NCI-H2171 treated with DMSO at 0.1 percent for 48 hours (cell line): ENCODE data around the gene B4GAT1.

ENCODE experiments used
- DNase-seq: peaks from one replicate; lab custom pipeline; 2025; lab: John Stamatoyannopoulos, UW

The B4GAT1 gene

DNA sequence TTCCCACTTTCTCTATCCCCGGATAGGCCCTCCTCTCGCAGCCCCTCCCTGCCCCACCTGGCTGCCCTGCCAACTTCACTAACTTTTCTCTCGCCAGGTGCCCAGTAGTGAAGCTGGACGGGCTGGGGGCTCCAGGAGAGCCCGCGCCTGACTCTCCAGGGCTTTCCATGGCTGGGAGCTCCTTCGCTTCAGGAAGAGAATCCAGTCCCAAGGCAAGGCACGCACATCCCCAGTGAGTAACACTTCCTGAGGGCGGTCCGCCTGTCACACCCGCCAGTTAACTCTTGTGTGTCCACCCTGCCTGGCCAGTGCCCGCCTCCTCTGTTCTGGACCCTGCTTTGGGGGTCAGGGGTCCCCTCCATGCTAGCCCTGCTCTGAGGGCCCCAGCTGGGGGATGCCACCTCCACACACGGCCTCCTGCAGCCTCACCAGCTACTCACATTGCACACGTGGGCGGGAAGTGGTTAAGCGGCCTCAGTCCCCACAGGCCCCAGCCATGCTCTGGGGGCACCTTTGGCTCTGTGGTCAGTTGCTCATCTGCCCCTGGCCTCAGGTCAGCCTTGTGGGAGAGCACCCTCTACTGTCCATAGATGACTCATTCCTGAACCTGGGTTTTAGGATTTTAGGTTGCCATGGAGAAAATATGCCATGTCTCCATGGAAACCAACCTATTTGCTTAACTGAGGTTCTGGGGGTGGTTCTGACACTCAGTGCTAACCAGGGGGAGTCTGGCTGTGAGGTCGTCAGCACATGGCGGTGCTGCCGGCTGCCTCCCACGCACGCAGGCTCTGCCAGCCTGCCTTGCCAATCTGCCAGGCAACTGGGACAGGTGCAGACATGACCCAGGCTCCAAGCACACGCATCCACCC lies 11.0 kb downstream of the B4GAT1 start, which contains the start of gene RIN1:
Gene RIN1 (minus strand): TSS at position 201 of the 869 bp plus-strand sequence. CDS start 32 bp downstream, at position 169.
- DNase-seq = peak; percentile 98

DNA sequence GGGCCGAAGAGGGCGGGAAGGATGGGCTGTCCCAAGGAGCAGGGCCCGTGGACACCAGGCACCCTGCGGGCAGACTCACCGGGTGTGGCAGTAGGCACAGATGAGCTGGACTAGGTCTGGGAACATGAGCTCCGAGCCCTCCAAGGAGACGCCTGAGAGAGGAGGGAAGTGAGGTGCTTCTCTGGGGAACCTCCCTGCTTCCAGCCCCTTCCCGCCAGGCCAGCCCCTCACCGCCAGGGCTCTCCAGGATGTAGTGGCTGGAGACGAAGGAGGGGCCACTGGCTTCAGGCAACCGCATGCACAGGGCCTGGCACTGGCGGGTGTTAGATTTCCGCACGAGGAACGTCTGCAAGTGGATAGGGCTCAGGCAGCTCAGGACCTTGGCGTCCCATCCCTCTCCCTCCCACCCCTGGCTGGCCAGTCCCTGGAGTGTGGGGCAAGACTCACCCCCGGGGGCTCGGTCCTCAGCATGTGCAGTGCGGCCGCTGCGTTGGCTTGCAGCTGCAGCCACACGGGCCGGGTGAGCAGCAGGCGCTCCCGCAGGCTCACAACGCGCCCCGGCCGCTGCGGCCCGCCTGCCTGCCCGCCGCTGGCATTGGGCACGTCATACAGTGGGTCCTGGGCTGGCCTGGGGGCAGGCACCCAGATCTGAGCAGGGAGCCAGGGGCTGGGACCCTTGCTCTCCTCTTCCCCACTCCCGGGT lies 11.7 kb downstream of the B4GAT1 start:
- DNase-seq = peak; percentile 42

DNA sequence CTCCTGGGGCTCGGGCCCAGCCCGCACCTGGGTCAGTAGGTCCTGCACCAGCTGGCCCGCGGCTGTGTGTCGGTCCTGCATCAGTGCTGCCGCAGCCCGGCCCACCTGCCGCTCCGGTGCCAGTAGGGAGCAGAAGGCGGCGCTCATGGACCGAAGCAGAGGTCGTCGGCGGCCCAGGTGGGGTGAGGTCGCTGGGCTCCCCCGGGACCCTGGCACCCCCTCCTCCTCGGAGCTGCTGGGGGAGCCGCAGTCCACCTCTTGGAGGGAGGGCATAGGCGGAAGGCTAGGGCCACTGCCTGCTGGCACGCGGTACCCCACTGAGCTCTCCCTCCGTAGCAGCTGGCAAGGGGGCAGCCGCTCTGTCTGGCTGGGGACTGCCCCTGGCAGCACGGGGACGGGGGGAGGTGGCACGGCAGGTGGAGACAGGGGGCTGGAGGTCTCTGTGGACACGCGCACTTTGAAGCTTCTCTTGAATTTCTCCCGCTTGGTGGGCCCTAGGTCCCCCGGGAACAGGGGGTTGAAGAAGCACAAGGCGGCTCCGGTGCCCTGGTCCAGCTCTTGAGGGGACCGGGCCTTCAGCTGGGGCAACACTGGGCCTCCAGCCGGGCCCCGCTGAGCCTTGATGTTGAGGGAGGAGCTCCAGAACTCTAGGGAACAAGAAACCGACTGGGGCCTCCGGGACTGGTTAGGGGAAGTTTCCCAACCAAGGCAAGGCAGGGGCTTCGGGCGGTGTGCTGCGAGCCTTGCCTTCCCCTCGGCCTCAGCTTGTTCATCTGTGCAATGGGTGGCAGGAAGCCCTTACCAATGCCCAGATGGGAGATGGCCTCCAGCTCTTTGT lies 12.6 kb downstream of the B4GAT1 start:
- peak; percentile 69 for DNase-seq

DNA sequence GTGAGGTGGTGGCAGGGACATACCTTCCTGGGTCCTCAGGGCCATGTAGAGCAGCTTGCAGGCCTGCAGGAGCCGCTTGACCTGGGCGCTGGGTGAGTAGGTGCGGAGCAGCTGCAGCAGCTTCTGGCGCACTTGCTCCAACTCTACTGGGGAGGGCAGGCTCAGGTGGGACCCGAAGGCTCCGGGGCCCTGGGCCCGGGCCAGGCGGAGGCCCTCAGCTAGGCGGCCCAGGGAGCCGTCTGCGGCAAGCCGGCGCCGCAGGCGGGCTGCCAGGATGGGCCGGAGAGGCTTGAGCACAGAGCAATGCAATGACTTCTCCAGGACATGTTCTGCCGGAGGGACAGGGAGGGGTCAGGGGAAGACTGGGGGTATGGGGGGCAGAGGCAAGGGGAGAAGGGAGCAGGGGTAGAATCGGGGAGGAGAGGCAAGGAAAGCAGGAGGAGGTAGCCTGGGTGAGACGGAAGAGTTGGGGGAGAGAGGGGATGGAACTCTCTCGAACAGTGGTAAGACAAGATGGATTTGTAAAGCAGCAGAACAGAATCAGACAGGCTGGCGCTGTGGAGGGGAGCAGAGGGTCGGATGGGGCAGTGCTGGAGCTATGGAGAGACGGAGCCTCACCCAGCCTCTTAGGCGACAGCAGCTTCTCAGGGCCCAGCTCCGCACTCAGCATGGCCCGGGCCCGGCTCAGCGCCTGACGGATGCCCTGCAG lies 13.4 kb downstream of the B4GAT1 start:
- DNase-seq = peak; percentile 37

DNA sequence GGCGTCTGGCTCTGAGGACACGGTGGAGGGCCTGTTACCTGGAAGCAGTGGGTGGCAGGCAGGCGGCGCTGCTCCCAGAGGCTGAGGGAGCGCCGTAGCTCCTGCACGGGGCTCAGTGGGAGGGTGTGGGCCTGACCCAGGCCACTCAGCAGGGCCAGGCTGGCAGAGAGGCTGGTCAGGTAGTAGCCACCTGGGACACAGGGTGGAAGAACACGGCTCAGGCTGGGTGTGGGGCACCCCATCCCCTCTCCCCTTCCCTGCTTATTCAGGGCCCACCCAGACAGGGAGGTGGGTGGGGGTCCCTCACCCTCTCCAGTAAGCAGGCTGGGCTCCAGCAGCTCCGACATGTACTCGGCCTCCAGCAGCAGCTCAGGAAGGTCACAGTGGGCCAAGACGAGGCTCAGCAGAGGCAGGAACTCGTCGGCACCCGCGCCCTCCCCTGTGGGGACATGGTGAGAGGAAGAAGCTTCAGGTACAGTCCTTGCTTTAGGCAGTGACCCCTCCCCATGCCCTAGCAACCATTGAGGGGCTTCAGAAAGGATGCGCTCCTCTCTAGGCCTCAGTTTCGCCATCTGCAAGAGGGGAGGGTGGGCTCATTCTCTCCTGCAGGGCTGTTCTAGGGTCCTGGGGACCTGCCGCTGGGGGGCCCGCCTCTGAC lies 14.1 kb downstream of the B4GAT1 start:
- no peak for DNase-seq

DNA sequence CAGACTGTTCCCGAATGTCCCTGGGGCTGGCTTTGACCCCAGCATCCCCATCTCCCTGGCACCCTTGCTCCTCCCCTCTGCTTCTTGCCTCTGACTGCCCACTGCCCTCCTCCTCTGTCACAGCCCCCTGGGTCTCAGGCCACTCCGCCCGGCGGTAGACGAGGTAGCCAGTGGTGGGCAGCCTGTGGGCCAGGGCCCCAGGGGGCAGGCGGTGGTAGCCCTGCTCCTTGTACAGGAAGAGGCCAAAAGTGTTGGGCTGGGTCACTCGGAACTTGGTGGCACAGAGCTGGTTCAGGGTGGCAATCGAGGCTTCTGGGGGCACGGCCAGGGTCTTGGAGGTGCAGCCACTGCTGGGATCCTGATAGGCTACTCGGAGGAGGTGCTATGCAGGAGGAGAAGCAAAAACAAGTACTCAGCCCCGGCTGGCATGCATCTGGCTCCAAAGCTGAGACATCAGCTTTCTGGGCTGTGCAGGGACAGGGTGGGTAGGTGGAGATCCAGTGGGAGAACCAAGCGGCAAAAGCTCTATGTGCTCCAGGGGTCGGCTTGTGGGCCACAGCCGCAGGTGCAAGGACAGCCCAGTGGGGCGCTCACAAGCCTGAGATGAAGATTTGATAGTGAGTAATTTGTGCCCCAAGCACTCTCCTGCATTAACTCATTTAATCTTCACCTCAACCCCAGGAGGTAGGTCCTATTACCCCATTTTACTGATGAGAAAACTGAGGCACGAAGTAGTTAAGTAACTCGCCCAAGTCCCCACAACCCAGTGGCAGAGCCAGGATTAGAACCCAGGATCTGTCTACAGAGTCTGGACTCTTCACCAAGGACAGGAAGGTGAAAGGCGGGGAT lies 14.8 kb downstream of the B4GAT1 start:
- no peak for DNase-seq

DNA sequence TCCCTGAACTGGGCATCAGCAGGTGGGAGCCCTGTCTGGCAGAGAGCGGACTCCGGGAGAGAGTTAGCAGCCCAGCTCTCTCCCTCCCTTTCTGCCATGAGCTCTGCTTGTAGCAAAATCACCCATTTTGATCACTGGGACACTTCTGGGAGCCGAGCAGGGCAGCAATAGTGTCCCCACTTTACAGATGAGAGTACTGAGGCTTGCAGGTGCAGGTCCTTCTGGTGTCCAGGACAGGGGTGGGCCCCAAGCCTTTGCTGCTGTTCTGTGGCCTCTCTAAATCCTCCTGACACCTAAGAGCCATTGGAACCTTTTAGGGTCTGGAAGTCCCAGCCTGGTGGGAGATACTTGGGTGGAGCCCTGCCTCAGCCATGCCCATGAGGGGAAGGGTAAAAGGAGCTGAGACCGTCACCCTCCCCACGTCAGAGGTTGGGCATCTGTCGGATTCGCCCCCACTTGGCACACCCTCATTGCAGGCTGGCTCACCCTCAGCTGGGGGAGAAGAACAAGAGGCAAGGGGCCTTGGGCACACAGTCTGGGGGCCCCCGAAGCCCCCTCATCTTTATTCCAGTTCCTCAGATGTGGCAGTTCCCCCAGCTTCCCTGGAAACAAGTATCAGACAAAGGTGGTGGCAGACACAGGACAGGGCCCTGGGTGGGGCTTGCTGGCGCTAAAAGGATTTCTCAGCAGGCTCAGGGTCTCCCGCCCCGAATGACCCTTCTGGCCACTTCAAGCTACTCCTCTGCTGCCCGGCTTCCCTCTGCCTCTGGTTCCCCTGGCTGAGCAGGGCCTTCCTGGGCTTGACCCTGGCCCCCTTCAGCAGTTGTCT lies 15.7 kb downstream of the B4GAT1 start:
- DNase-seq = no peak

DNA sequence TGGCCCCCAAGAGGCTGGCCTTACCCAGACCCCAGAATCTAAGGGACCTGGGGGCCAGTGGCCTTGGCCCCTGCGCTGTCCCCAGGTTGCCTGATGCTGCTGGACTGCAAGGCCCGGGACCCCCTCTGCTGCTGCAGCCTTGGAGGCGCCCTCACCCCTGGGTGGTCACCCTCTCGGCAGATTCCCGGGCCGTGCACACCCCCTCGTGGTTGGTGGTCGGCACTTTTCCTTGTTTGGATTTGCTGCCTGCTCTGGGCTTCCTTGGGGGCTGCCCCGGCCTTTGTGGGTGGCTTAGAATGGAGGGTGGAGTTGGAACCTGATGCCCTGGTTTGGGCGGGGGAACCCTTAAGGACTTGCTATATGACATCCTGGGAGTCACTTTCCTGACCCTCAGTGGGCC lies 16.5 kb downstream of the B4GAT1 start:
- DNase-seq = no peak

DNA sequence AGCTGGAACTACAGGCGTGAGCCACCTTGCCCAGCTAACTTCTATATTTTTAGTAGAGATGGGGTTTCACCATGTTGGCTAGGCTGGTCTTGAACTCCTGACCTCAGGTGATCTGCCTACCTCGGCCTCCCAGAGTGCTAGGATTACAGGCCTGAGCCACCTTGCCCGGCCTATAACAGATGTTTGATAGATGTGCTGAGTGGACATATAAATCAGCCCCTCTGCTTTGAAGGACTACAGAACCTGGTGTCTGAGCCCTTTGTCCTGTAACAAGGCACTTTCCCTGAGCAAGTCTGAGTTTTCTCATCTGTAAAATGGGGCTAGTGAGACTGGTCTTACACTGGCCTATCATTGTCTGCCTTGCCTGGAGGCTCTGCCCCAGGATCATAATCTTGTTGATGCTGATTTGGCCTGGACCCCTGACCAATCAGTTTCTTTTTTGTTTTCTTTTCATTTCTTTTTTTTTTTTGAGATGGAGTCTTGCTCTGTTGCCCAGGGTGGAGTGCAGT lies 18.2 kb downstream of the B4GAT1 start:
- DNase-seq = no peak

DNA sequence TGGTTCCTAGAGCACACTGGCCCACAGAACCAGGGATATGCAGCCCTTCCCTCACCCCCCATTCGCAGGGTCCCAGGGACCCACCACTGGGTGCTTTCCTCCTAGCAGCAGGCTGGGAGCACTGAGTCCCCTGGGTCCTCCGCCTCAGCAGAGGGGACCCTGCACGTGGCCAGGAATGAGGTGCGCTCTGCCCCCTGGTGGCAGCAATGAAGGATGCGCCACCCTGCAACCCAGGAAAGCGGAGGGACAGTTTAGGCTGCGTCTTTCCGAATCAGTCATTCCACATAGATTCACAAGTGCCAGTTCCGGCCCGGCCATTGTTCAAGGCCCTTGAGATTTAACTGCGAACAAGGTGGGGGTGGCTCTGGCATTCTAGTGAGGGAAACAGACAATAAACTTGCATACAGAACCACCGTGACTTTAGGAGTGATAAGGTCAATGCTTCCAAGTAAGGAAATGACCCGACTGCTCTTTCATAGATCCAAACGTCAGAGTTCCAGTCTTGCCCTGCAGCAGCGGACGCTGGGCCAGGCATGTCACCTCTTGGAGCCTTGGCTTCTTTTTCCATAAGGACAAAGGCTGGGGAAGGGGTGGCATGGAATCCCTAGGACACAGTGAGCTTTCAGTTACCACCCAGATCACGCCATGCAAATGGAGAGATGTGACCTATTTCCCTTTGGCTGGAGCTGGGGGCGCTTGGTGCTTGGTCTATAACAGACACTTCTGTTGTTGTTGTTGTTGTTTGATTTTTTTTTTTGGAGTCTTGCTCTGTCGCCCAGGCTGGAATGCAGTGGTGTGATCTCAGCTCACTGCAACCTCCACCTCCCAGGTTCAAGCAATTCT lies 18.9 kb downstream of the B4GAT1 start:
- peak; percentile 83 for DNase-seq

DNA sequence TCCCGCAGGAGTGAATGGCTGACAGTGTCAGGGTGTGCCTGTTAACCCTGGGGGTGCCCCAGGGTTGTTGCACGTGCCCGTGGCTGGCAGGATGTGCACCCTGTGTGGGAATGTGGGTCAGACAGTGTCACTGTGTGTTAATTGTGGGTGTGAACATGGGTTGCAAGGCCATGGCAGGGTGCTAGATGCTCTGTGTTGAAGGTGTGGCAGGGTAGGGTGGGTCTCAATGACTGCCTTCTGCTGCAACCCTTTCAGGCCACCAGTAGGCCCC lies 19.5 kb downstream of the B4GAT1 start:
- DNase-seq = no peak

DNA sequence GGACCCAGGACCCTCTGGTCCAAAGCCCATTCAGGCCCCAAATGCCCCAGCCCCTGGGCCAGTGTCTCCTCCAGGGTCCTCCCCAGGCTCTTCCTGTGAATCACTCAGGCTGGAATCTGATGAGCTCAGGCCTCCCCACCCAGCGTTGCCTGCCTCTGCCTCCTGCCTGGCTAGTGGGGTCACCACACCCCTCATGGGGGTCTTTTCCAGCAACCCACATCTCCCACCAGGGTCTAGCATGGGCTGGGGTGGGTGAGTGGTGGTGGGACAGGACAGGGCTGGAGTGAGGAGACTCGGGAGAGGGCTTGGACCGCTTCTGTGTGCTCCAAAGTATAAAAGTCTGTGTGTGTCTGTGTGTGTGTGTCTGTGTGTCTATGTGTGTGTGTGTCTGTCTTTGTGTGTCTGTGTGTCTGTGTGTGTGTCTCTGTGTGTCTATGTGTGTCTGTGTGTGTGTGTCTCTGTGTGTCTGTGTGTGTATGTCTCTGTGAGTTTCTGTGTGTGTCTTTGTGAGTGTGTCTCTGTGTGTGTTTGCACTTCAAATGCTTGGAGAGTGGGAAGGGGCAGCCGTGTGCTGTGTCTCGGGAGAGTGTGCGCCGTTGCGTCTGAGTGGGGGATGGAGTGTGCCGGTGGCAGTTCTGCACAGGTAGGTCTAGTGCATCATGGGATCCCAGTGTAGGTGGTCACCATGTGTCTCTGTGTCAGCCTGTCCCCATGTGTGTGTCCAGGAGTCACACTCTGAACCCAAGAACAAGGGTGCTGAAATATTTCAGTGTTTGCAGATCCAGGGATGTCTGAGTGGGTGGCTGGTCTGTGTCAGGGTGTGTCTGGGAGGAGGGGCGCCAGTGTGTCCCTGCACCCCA lies 20.0 kb downstream of the B4GAT1 start:
- no peak for DNase-seq

DNA sequence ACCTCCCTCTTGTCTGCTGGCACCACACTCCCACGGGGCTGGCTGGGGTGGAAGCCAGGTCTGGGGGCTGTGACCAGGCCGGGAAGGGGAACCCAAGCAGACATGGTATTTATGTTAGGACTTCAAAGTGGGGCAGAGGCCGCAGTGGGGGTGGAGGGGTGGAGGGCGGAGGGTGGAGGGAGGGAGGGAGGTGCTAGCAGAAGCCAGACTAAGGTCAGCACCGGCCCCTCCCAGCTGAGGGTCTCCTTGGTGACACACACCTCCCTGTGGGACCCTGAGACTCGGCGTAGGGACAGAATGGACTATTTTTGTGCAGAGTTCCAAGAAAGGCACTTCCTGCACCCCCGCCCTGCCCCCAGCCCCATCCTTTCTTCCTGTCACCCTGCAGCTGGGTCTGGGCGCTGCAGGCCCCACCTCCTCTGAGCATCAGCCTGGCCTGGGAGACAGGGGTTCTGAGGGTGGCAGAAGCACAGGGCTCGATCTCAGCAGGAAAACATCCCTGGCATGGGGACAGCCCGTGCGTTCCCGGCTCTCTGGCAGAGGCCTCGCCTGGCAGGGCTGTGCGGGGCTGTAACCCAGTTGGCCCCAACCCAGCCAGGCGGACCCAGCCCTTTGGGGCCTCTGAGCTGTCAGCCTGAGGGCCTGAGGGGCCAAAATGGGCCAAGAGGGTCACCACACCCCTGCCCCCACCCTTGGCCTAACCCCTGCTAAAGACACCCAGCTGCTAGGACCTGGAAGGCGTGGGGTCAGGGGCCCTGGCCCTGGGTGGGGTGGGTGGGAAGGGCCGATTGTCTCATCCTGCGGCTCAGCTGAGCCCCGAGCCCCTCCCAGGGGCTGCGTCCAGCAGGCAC lies 20.9 kb downstream of the B4GAT1 start:
- no peak for DNase-seq

DNA sequence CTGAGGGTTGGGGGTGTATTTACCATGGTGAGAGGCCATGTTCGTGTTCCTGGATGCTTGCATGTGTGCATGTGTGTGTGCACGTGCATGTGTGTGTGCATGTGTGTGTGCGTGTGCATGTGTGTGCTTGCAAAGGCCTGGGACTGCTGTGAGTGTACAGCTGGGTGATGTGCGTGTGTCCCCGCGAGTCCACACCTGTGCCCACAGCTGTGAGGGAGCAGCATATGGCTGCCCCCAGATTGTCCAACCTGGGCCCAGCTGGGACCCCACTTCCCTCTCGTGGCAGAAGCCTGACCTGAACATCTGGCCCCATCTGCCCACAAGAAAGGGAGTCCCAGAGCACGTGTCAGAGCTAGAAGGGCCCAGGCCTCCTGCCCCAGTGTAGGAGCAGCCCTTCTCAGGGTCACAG lies 22.2 kb downstream of the B4GAT1 start:
- DNase-seq = peak; percentile 85

DNA sequence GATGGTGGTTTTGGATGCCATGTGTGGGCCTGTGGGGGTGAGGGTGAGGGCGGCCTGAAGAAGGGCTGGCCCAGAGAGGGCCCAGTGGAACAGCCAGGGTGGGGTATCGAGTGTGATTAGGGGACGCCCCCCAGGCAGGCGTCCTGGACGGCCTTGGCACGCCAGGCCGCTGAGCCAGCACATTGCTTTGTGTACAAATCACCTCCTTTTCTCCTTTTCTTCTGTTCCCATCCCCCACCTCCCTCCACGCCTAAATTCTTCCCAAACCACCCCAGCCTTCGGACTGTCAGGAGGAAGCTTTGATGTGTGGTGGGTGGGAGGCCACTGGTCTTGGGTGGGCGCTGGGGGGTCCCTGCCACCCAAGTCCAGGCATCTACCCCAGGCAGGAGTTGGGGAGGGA lies 22.8 kb downstream of the B4GAT1 start:
- DNase-seq = no peak

DNA sequence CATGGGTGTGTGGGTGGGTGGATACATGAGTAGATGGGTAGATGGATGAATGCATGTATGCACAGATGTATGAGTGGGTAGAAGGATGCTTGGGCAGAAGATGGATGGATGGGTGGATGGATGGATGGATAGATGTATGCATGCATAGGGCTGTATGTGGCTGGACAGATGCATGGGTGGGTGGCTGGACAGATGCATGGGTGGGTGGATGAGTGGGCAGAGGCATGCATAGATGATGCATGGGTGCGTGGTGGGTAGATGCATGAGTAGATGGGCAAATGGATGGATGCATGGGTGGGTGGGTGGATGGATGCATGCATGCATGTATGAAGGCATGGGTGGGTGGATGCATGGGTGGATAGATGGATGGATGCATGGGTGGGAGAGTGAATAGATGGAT lies 23.7 kb downstream of the B4GAT1 start:
- DNase-seq = no peak
